HepG2 (cell line): Measurements from ENCODE around the gene PTK7. TPM values are rescaled to one million over a fixed set of nuclear protein-coding genes. Genes with fewer than 3 reads are reported as not detected.
A peak's percentile ranks its signal among the peaks of the same experiment; 100 is the strongest.

ENCODE experiments used
- CBX1 ChIP-seq: IDR thresholded peaks from one replicate; pipeline ENCODE4 v1.6.1; 2016; ENCODE audit warnings: antibody characterized with exemption, low read depth
- ELF3 ChIP-seq: IDR thresholded peaks from 2 replicates; pipeline ENCODE4 v1.6.1; 2016; ENCODE audit warnings: missing genetic modification reagents, missing compliant biosample characterization
- GABPB1 ChIP-seq: IDR thresholded peaks from 2 replicates; pipeline ENCODE4 v1.6.1; 2016; ENCODE audit warnings: mild to moderate bottlenecking, missing genetic modification reagents, moderate library complexity, missing compliant biosample characterization
- HCFC1 ChIP-seq: fragments of 150-350 bp; IDR thresholded peaks from 2 replicates; pipeline ENCODE4 v1.6.1; 2014; ENCODE audit warnings: low read depth, low read length
- KDM5B ChIP-seq: sonication (generic); formaldehyde crosslinking; IDR thresholded peaks from 2 replicates; pipeline ENCODE4 v1.4.0; 2020; ENCODE audit warnings: missing genetic modification reagents, mild to moderate bottlenecking, borderline replicate concordance
- MXD4 ChIP-seq: IDR thresholded peaks from 2 replicates; pipeline ENCODE4 v1.6.1; 2016; ENCODE audit warnings: mild to moderate bottlenecking, missing biosample characterization, missing genetic modification reagents
- NPAS2 ChIP-seq: sonication (generic); formaldehyde crosslinking; IDR thresholded peaks from 2 replicates; pipeline ENCODE4 v1.8.0; 2022; ENCODE audit warnings: mild to moderate bottlenecking, missing genetic modification reagents, borderline replicate concordance
- PHF20 ChIP-seq: sonication (generic); formaldehyde crosslinking; IDR thresholded peaks from 2 replicates; pipeline ENCODE4 v1.5.0; 2020; ENCODE audit warnings: mild to moderate bottlenecking, missing genetic modification reagents
- POLR2AphosphoS2 ChIP-seq: IDR thresholded peaks from 2 replicates; pipeline ENCODE4 v1.6.1; 2011; ENCODE audit warnings: low read depth, low read length, improper control_type of control experiment
- SP2 ChIP-seq: sonication (generic); formaldehyde crosslinking; IDR thresholded peaks from 2 replicates; pipeline ENCODE4 v1.5.1; 2020; ENCODE audit warnings: mild to moderate bottlenecking, missing genetic modification reagents
- TCF12 ChIP-seq, 2 experiments: fragments of 450-650 bp in 1 of 2; sonication (generic) in 1 of 2; formaldehyde crosslinking in 1 of 2; IDR thresholded peaks; 2 replicates each; pipeline versions ENCODE4 v1.6.1 to v1.8.0; 2017 to 2022; ENCODE audit warnings: antibody characterized with exemption in 1 of 2, mild to moderate bottlenecking in 1 of 2, missing genetic modification reagents in 1 of 2, moderate library complexity in 1 of 2
- TCF7L2 ChIP-seq: IDR thresholded peaks from 2 replicates; pipeline ENCODE4 v1.6.1; 2011; ENCODE audit warnings: mild to moderate bottlenecking, low read depth, low read length, moderate library complexity
- YY1 ChIP-seq: IDR thresholded peaks from 2 replicates; pipeline ENCODE4 v1.6.1; 2011; ENCODE audit warnings: low read length, low read depth, moderate library complexity, mild to moderate bottlenecking; ENCODE audit not compliant: insufficient read depth, insufficient replicate concordance
- ZFP90 ChIP-seq: sonication (generic); formaldehyde crosslinking; IDR thresholded peaks from 2 replicates; pipeline ENCODE4 v1.8.0; 2022; ENCODE audit warnings: missing genetic modification reagents, mild to moderate bottlenecking, inconsistent platforms, borderline replicate concordance
- ZKSCAN1 ChIP-seq: fragments of 150-350 bp; IDR thresholded peaks from 2 replicates; pipeline ENCODE4 v1.6.1; 2014; ENCODE audit warnings: low read length
- ZNF484 ChIP-seq: sonication (generic); formaldehyde crosslinking; IDR thresholded peaks from 2 replicates; pipeline ENCODE4 v1.5.1; 2020; ENCODE audit warnings: mild to moderate bottlenecking, low read depth, missing genetic modification reagents, borderline replicate concordance
- ZNF558 ChIP-seq: sonication (generic); formaldehyde crosslinking; IDR thresholded peaks from 2 replicates; pipeline ENCODE4 v1.9.0; 2022; ENCODE audit warnings: mild to moderate bottlenecking, missing genetic modification reagents, borderline replicate concordance
- ZNF619 ChIP-seq: sonication (generic); formaldehyde crosslinking; IDR thresholded peaks from 2 replicates; pipeline ENCODE4 v1.4.0; 2020; ENCODE audit warnings: mild to moderate bottlenecking, missing genetic modification reagents
- ZNF775 ChIP-seq: sonication (generic); formaldehyde crosslinking; IDR thresholded peaks from 2 replicates; pipeline ENCODE4 v1.4.0; 2020; ENCODE audit warnings: missing genetic modification reagents, mild to moderate bottlenecking, moderate library complexity, borderline replicate concordance
- polyA plus RNA-seq, 8 experiments: library from polyadenylated mRNA; depleted of rRNA in 3 of 8; stranded (reverse) in 7 of 8; unstranded in 1 of 8; fragments of >200 nt; fragmentation: Illumina TruSeq in 4 of 8; extraction: Trizol in 4 of 8; gene quantifications; 2 replicates each; pipeline versions ENCODE4 v1.2.1 to v1.2.3, GENCODE V29; 2011 to 2016; ENCODE audit warnings: low read depth in 4 of 8, missing spikeins in 1 of 8, mixed read lengths in 1 of 8; ENCODE audit not compliant: insufficient read depth in 1 of 8
- total RNA-seq, 5 experiments: library from RNA; depleted of rRNA; stranded (reverse); fragments of >200 nt; fragmentation: Illumina TruSeq; extraction: Trizol; gene quantifications; 2 replicates each; pipeline ENCODE4 v1.2.3, GENCODE V29; 2016; ENCODE audit warnings: low read depth in 1 of 5
- TF ChIP-seq, protein P1 (sequence below): sonication (generic); formaldehyde crosslinking; IDR thresholded peaks from 2 replicates; pipeline ENCODE4 v1.5.0; 2020; ENCODE audit warnings: mild to moderate bottlenecking, missing genetic modification reagents
- TF ChIP-seq, protein P2 (sequence below): sonication (generic); formaldehyde crosslinking; IDR thresholded peaks from 2 replicates; pipeline ENCODE4 v1.9.0; 2021; ENCODE audit warnings: missing genetic modification reagents, mild to moderate bottlenecking, borderline replicate concordance
- TF ChIP-seq, protein P3 (sequence below): sonication (generic); formaldehyde crosslinking; IDR thresholded peaks from 2 replicates; pipeline ENCODE4 v1.4.0; 2020; ENCODE audit warnings: mild to moderate bottlenecking, missing genetic modification reagents
- TF ChIP-seq, protein P4 (sequence below): IDR thresholded peaks from 2 replicates; pipeline ENCODE4 v1.6.1; 2016; ENCODE audit warnings: mild to moderate bottlenecking, missing biosample characterization, missing genetic modification reagents
- TF ChIP-seq, protein P5 (sequence below): sonication (generic); formaldehyde crosslinking; IDR thresholded peaks from 2 replicates; pipeline ENCODE4 v1.8.1; 2023; ENCODE audit warnings: mild to moderate bottlenecking, moderate library complexity, missing genetic modification reagents

Gene PTK7
- total and polyA plus RNA-seq, 2 of the 13 experiments (the other 11 are each of a cell fraction or from before 2014, with no cell fraction given) = 98.5 to 99.8 TPM

DNA sequence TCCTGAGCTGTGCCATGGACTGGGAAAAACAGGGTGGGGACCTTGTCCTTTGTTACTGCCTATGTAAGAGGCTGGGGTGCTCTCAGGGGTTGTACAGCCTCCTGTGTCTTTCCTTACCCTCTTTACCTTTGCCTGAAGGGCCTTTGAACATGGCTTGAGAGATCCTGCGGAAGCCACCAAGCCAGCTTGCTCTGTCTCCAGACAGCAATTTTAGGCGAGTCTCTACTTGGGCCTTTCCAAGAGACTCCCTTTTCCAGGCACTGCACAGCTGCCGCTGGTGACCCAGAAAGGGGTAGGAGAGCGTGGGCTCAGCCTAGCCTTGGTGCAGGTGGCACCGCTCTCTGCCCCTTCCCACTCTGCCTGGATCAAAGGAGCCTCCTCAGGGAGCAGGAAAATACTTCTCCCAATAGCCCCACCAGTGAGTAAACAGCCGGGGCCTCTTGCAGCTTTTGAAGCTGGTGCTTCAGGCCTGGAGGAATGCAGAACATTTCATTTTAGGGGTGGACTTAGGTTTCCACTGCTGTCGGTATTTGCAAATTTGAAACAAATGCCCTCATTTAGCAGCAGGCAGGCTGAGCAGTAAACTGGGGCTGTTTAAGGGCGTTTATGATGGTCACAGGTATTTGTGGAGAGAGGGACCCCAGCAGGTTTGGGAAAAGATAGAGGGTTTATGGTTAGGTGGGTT is 13.9 kb downstream of the PTK7 start (continued):
- TF ChIP-seq, protein P1, sequence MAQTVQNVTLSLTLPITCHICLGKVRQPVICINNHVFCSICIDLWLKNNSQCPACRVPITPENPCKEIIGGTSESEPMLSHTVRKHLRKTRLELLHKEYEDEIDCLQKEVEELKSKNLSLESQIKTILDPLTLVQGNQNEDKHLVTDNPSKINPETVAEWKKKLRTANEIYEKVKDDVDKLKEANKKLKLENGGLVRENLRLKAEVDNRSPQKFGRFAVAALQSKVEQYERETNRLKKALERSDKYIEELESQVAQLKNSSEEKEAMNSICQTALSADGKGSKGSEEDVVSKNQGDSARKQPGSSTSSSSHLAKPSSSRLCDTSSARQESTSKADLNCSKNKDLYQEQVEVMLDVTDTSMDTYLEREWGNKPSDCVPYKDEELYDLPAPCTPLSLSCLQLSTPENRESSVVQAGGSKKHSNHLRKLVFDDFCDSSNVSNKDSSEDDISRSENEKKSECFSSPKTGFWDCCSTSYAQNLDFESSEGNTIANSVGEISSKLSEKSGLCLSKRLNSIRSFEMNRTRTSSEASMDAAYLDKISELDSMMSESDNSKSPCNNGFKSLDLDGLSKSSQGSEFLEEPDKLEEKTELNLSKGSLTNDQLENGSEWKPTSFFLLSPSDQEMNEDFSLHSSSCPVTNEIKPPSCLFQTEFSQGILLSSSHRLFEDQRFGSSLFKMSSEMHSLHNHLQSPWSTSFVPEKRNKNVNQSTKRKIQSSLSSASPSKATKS (CRISPR knock-in tag) = no peak
- peak; percentile 65; the same call in 1 of the 2 replicates for TF ChIP-seq ELF3 (CRISPR knock-in tag)
- no peak for TF ChIP-seq NPAS2
- no peak for TF ChIP-seq ZNF775 (CRISPR knock-in tag)
- TF ChIP-seq ZFP90 = no peak
- TF ChIP-seq CBX1 = no peak
- no peak for TF ChIP-seq ZNF484 (CRISPR knock-in tag)
- TF ChIP-seq, protein P2, sequence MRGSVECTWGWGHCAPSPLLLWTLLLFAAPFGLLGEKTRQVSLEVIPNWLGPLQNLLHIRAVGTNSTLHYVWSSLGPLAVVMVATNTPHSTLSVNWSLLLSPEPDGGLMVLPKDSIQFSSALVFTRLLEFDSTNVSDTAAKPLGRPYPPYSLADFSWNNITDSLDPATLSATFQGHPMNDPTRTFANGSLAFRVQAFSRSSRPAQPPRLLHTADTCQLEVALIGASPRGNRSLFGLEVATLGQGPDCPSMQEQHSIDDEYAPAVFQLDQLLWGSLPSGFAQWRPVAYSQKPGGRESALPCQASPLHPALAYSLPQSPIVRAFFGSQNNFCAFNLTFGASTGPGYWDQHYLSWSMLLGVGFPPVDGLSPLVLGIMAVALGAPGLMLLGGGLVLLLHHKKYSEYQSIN (CRISPR knock-in tag) = no peak
- TF ChIP-seq, protein P3, sequence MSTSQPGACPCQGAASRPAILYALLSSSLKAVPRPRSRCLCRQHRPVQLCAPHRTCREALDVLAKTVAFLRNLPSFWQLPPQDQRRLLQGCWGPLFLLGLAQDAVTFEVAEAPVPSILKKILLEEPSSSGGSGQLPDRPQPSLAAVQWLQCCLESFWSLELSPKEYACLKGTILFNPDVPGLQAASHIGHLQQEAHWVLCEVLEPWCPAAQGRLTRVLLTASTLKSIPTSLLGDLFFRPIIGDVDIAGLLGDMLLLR (CRISPR knock-in tag) = no peak
- TF ChIP-seq, protein P4, sequence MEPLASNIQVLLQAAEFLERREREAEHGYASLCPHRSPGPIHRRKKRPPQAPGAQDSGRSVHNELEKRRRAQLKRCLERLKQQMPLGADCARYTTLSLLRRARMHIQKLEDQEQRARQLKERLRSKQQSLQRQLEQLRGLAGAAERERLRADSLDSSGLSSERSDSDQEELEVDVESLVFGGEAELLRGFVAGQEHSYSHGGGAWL (CRISPR knock-in tag) = 0 out of 2 replicates have a peak, but pooled peaks have one; percentile 50
- TF ChIP-seq TCF7L2 = peak; percentile 89
- no peak for TF ChIP-seq PHF20 (CRISPR knock-in tag)
- no peak; the same call in 1 of the 2 replicates for TF ChIP-seq ZNF558 (CRISPR knock-in tag)
- no peak for TF ChIP-seq POLR2AphosphoS2
- 0 out of 2 replicates have a peak, but pooled peaks have one; percentile 51 for TF ChIP-seq ZNF619
- no peak for TF ChIP-seq TCF12 (IDR thresholded peaks at IDR 0.05)
- TF ChIP-seq TCF12 (CRISPR knock-in tag; IDR thresholded peaks at IDR 0.05) = no peak
- no peak for TF ChIP-seq SP2 (CRISPR knock-in tag)
- TF ChIP-seq HCFC1 = no peak
- TF ChIP-seq MXD4 = no peak; the same call in 1 of the 2 replicates
- TF ChIP-seq, protein P5, sequence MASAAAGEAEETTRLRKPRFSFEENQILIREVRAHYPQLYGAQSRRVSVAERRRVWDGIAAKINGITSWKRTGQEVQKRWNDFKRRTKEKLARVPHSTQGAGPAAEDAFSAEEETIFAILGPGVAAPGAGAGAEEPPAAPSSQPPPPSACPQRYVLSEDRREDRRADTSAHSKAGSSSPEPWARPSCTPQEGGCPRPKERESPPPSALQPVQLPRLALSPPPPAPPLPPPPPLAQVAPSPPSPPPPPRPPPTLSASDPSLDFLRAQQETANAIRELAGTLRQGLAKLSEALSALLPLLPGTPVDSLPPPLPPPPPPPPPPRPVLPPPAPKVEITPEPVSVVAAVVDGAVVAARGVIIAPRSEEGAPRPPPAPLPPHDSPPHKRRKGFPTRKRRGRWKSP = no peak; the same call in 1 of the 2 replicates
- no peak for TF ChIP-seq KDM5B (CRISPR knock-in tag)
- peak; percentile 14 for TF ChIP-seq YY1
- no peak for TF ChIP-seq ZKSCAN1
- TF ChIP-seq GABPB1 (CRISPR knock-in tag) = no peak
